ENCODE measurements around the gene ZBTB49.

ZBTB49 gene

GRCh38 chr4:4329496-4329895, 39.4 kb downstream of the ZBTB49 start:
- H3K4me3 ChIP-seq (ENCODE audit: low read depth, low read length): no peak overlapping the region
- H3K36me3 ChIP-seq (ENCODE audit: control insufficient read depth, insufficient read depth, low read length): no peaks in the 10 kb centered on the region
- no peak overlapping the region for H3K9ac ChIP-seq (ENCODE audit: low read depth, low read length)
- no peaks in the 10 kb centered on the region for H3K9me3 ChIP-seq (ENCODE audit: control insufficient read depth, insufficient read depth, low read length)
- no peaks in the 10 kb centered on the region for H3K4me1 ChIP-seq (ENCODE audit: control insufficient read depth, insufficient read depth, low read length)
- no peaks in the 10 kb centered on the region for H3K27me3 ChIP-seq (ENCODE audit: control insufficient read depth, insufficient read depth, low read length)

- no peaks in the 10 kb centered on the region for H3K36me3 ChIP-seq (ENCODE audit: control insufficient read depth, insufficient read depth, low read length)
- H3K4me1 ChIP-seq (ENCODE audit: control insufficient read depth, insufficient read depth, low read length): no peaks in the 10 kb centered on the region
- peaks cover 3% of the 10 kb centered on the region for H3K27me3 ChIP-seq (ENCODE audit: control insufficient read depth, insufficient read depth, low read length)
- no peak overlapping the region for H3K4me3 ChIP-seq (ENCODE audit: low read depth, low read length)
- H3K9me3 ChIP-seq (ENCODE audit: control insufficient read depth, insufficient read depth, low read length): no peaks in the 10 kb centered on the region
- no peak overlapping the region for H3K9ac ChIP-seq (ENCODE audit: low read depth, low read length)
Measured at GRCh38 chr4:4330794-4331193, 40.7 kb downstream of the ZBTB49 start.

- Histone ChIP-seq H3K4me3 (ENCODE audit: low read depth, low read length) (no peak overlapping the region), H3K9ac (ENCODE audit: low read depth, low read length) (no peak overlapping the region), H3K4me1 (ENCODE audit: control insufficient read depth, insufficient read depth, low read length) (no peaks in the 10 kb centered on the region), H3K36me3 (ENCODE audit: control insufficient read depth, insufficient read depth, low read length) (no peaks in the 10 kb centered on the region), H3K27me3 (ENCODE audit: control insufficient read depth, insufficient read depth, low read length) (peaks cover 3% of the 10 kb centered on the region), H3K9me3 (ENCODE audit: control insufficient read depth, insufficient read depth, low read length) (no peaks in the 10 kb centered on the region)
Measured at GRCh38 chr4:4332529-4332928, 42.5 kb downstream of the ZBTB49 start.

- no peaks in the 10 kb centered on the region for H3K9me3 ChIP-seq (ENCODE audit: control insufficient read depth, insufficient read depth, low read length)
- no peak overlapping the region for H3K4me3 ChIP-seq (ENCODE audit: low read depth, low read length)
- H3K9ac ChIP-seq (ENCODE audit: low read depth, low read length): no peak overlapping the region
- no peaks in the 10 kb centered on the region for H3K36me3 ChIP-seq (ENCODE audit: control insufficient read depth, insufficient read depth, low read length)
- peaks cover 3% of the 10 kb centered on the region for H3K27me3 ChIP-seq (ENCODE audit: control insufficient read depth, insufficient read depth, low read length)
- H3K4me1 ChIP-seq (ENCODE audit: control insufficient read depth, insufficient read depth, low read length): no peaks in the 10 kb centered on the region
Measured at GRCh38 chr4:4333265-4333706, 43.2 kb downstream of the ZBTB49 start.

- H3K4me3 ChIP-seq (ENCODE audit: low read depth, low read length): no peak overlapping the region
- H3K36me3 ChIP-seq (ENCODE audit: control insufficient read depth, insufficient read depth, low read length): no peaks in the 10 kb centered on the region
- H3K9me3 ChIP-seq (ENCODE audit: control insufficient read depth, insufficient read depth, low read length): no peaks in the 10 kb centered on the region
- H3K4me1 ChIP-seq (ENCODE audit: control insufficient read depth, insufficient read depth, low read length): no peaks in the 10 kb centered on the region
- no peak overlapping the region for H3K9ac ChIP-seq (ENCODE audit: low read depth, low read length)
- peaks cover 3% of the 10 kb centered on the region for H3K27me3 ChIP-seq (ENCODE audit: control insufficient read depth, insufficient read depth, low read length)
Measured at GRCh38 chr4:4334798-4335520, 44.9 kb downstream of the ZBTB49 start.

- Histone ChIP-seq H3K27me3 (ENCODE audit: control insufficient read depth, insufficient read depth, low read length) (peaks cover 3% of the 10 kb centered on the region), H3K36me3 (ENCODE audit: control insufficient read depth, insufficient read depth, low read length) (no peaks in the 10 kb centered on the region), H3K9ac (ENCODE audit: low read depth, low read length) (no peak overlapping the region), H3K4me1 (ENCODE audit: control insufficient read depth, insufficient read depth, low read length) (no peaks in the 10 kb centered on the region), H3K9me3 (ENCODE audit: control insufficient read depth, insufficient read depth, low read length) (no peaks in the 10 kb centered on the region), H3K4me3 (ENCODE audit: low read depth, low read length) (no peak overlapping the region)
Measured at GRCh38 chr4:4338210-4339001, 48.4 kb downstream of the ZBTB49 start.

GRCh38 chr4:4339504-4340085, 49.5 kb downstream of the ZBTB49 start:
- Histone ChIP-seq H3K4me3 (ENCODE audit: low read depth, low read length) (no peak overlapping the region), H3K36me3 (ENCODE audit: control insufficient read depth, insufficient read depth, low read length) (no peaks in the 10 kb centered on the region), H3K9ac (ENCODE audit: low read depth, low read length) (no peak overlapping the region), H3K4me1 (ENCODE audit: control insufficient read depth, insufficient read depth, low read length) (no peaks in the 10 kb centered on the region), H3K27me3 (ENCODE audit: control insufficient read depth, insufficient read depth, low read length) (peaks cover 6% of the 10 kb centered on the region), H3K9me3 (ENCODE audit: control insufficient read depth, insufficient read depth, low read length) (no peaks in the 10 kb centered on the region)

- Histone ChIP-seq H3K27me3 (ENCODE audit: control insufficient read depth, insufficient read depth, low read length) (peaks cover 3% of the 10 kb centered on the region), H3K9me3 (ENCODE audit: control insufficient read depth, insufficient read depth, low read length) (no peaks in the 10 kb centered on the region), H3K36me3 (ENCODE audit: control insufficient read depth, insufficient read depth, low read length) (no peaks in the 10 kb centered on the region), H3K4me3 (ENCODE audit: low read depth, low read length) (no peak overlapping the region), H3K4me1 (ENCODE audit: control insufficient read depth, insufficient read depth, low read length) (no peaks in the 10 kb centered on the region), H3K9ac (ENCODE audit: low read depth, low read length) (no peak overlapping the region)
Measured at GRCh38 chr4:4341861-4342650, 52.0 kb downstream of the ZBTB49 start.

- no peaks in the 10 kb centered on the region for H3K4me1 ChIP-seq (ENCODE audit: control insufficient read depth, insufficient read depth, low read length)
Measured at GRCh38 chr4:4343038-4343437, 53.0 kb downstream of the ZBTB49 start.

GRCh38 chr4:4344915-4345527, 55.0 kb downstream of the ZBTB49 start:
- Histone ChIP-seq H3K9ac (ENCODE audit: low read depth, low read length) (no peak overlapping the region), H3K36me3 (ENCODE audit: control insufficient read depth, insufficient read depth, low read length) (no peaks in the 10 kb centered on the region), H3K27me3 (ENCODE audit: control insufficient read depth, insufficient read depth, low read length) (peaks cover 8% of the 10 kb centered on the region), H3K4me3 (ENCODE audit: low read depth, low read length) (no peak overlapping the region), H3K9me3 (ENCODE audit: control insufficient read depth, insufficient read depth, low read length) (no peaks in the 10 kb centered on the region), H3K4me1 (ENCODE audit: control insufficient read depth, insufficient read depth, low read length) (no peaks in the 10 kb centered on the region)

More at GRCh38 chr4:4343038-4343437, 53.0 kb downstream of the ZBTB49 start:
- no peak overlapping the region for H3K9ac ChIP-seq (ENCODE audit: low read depth, low read length)
- H3K4me3 ChIP-seq (ENCODE audit: low read depth, low read length): no peak overlapping the region
- H3K9me3 ChIP-seq (ENCODE audit: control insufficient read depth, insufficient read depth, low read length): no peaks in the 10 kb centered on the region
- H3K27me3 ChIP-seq (ENCODE audit: control insufficient read depth, insufficient read depth, low read length): peaks cover 3% of the 10 kb centered on the region
- no peaks in the 10 kb centered on the region for H3K36me3 ChIP-seq (ENCODE audit: control insufficient read depth, insufficient read depth, low read length)

GRCh38 chr4:4347585-4347984, 57.5 kb downstream of the ZBTB49 start:
- no peak overlapping the region for H3K4me3 ChIP-seq (ENCODE audit: low read depth, low read length)
- H3K4me1 ChIP-seq (ENCODE audit: control insufficient read depth, insufficient read depth, low read length): no peaks in the 10 kb centered on the region
- no peaks in the 10 kb centered on the region for H3K9me3 ChIP-seq (ENCODE audit: control insufficient read depth, insufficient read depth, low read length)
- no peak overlapping the region for H3K9ac ChIP-seq (ENCODE audit: low read depth, low read length)
- H3K27me3 ChIP-seq (ENCODE audit: control insufficient read depth, insufficient read depth, low read length): peaks cover 8% of the 10 kb centered on the region
- H3K36me3 ChIP-seq (ENCODE audit: control insufficient read depth, insufficient read depth, low read length): no peaks in the 10 kb centered on the region
